Measurements from ENCODE around the gene HTRA3.

HTRA3 gene

DNA sequence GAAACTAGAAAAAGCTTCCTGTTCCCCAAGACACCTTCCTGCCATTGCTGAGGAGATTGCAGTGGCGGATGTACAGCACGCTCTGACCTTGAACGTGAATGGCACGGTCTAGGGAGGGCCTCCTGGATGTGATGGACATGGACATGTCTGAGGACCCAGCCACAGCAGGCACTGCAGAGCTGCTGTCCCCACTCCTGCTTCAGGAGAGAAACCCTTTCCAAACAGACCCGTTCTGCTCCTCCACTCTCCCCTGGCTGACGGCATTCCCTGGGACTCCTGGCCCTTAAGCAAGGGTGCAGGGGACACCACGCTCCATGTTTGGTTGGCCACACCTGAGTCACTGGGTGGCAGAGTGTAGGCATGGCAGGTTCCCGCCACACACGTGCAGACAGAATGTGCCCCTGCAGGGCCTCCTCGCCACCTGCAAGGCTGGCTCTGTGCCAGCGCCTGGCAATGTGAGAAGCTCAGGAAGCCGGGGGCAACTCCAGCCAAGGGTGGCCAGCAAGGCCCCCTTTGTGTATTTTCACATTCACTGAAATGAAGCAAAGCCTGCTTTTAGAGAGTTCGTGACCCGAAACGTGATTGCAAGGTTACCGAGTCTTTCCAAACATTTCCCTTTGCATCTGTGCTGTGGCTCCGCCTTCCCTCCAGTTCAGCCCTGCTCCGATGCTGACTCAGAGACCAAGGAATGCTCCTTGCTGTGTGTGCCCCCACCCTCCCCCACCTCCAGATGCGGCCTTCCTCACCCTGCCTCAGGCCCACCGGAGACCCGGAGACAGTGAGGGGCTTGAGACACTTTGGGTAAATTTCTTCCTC, 46.1 kb downstream of the HTRA3 start:
- H3K27me3 Mint-ChIP-seq (ENCODE audit: low read depth), result peaks cover 6% of the 10 kb centered on the region
- H3K4me3 Mint-ChIP-seq, result peak overlapping the region in 2 of 3 experiments; percentile 17 to 40
- peaks cover 3% of the 10 kb centered on the region for H3K36me3 Mint-ChIP-seq (ENCODE audit: low read depth)
- peaks cover 46% of the 10 kb centered on the region for H3K4me1 Mint-ChIP-seq
- H3K9me3 Mint-ChIP-seq, result peaks cover 22% of the 10 kb centered on the region
- TF ChIP-seq, protein P1, sequence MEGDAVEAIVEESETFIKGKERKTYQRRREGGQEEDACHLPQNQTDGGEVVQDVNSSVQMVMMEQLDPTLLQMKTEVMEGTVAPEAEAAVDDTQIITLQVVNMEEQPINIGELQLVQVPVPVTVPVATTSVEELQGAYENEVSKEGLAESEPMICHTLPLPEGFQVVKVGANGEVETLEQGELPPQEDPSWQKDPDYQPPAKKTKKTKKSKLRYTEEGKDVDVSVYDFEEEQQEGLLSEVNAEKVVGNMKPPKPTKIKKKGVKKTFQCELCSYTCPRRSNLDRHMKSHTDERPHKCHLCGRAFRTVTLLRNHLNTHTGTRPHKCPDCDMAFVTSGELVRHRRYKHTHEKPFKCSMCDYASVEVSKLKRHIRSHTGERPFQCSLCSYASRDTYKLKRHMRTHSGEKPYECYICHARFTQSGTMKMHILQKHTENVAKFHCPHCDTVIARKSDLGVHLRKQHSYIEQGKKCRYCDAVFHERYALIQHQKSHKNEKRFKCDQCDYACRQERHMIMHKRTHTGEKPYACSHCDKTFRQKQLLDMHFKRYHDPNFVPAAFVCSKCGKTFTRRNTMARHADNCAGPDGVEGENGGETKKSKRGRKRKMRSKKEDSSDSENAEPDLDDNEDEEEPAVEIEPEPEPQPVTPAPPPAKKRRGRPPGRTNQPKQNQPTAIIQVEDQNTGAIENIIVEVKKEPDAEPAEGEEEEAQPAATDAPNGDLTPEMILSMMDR (IDR thresholded peaks at IDR 0.05; ENCODE audit: unreplicated experiment in 3 of 3), result no peak
- H3K27ac Mint-ChIP-seq, result peak overlapping the region; percentile 58 to 95 (median 80)

DNA sequence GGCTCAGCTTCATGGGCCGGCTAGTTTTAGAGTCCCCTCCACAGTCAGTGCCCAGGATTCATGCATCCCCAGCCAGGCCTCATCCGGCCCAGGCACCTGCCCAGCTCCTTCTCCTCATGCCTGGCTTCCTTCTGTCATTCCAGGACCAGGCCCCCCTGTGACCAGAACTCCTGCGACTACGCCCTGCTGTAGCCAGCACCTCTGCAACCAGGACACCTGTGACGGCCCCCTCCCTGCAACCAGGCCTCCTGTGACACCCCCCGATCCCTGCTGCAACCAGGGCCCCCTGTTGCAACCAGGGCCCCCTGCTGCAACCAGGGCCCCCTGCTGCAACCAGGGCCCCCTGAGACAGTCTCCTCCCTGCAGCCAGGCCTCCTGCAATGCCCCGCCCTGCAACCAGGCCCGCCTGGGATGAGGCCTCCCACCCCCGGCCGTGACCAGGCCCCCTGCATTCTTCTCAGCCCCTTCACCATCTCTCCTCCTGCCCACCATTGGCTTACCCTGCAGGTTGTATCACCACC, 46.8 kb downstream of the HTRA3 start:
- peaks cover 3% of the 10 kb centered on the region for H3K36me3 Mint-ChIP-seq (ENCODE audit: low read depth)
- TF ChIP-seq, protein P1 (IDR thresholded peaks at IDR 0.05; ENCODE audit: unreplicated experiment in 3 of 3), result no peak
- peak overlapping the region; percentile 58 to 95 (median 80) for H3K27ac Mint-ChIP-seq
- H3K9me3 Mint-ChIP-seq, result peaks cover 22% of the 10 kb centered on the region
- peaks cover 2% of the 10 kb centered on the region for H3K27me3 Mint-ChIP-seq (ENCODE audit: low read depth)
- peak overlapping the region in 2 of 3 experiments; percentile 17 to 40 for H3K4me3 Mint-ChIP-seq
- H3K4me1 Mint-ChIP-seq, result peaks cover 46% of the 10 kb centered on the region

DNA sequence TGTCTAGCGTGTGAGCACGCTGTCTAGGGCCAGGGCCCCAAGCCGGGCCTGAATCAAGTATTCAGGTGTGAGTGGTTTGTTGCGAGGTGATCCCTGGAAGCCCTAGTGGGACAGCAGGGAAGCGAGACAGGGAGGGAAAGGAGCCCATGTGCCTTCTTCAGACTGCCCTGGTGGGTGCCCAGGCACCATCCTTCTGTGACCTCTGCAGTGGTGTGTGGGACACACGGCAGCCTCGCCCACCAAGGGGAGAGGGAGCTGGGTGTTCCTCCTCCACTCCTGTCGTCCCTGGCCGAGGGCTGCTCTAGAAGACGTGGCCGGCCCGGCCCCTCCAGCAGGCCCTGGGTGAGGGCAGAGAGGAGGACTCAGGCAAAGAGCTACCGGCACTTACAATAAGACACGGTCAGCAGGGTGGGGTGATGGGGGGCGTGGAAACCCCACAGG, 47.4 kb downstream of the HTRA3 start:
- H3K4me3 Mint-ChIP-seq, result no peak overlapping the region
- H3K27ac Mint-ChIP-seq, result peak overlapping the region; percentile 58 to 80 (median 63)
- peaks cover 3% of the 10 kb centered on the region for H3K36me3 Mint-ChIP-seq (ENCODE audit: low read depth)
- TF ChIP-seq, protein P1 (IDR thresholded peaks at IDR 0.05; ENCODE audit: unreplicated experiment in 3 of 3), result no peak
- H3K4me1 Mint-ChIP-seq, result peaks cover 46% of the 10 kb centered on the region
- peaks cover 22% of the 10 kb centered on the region for H3K9me3 Mint-ChIP-seq
- no peaks in the 10 kb centered on the region for H3K27me3 Mint-ChIP-seq (ENCODE audit: low read depth)

DNA sequence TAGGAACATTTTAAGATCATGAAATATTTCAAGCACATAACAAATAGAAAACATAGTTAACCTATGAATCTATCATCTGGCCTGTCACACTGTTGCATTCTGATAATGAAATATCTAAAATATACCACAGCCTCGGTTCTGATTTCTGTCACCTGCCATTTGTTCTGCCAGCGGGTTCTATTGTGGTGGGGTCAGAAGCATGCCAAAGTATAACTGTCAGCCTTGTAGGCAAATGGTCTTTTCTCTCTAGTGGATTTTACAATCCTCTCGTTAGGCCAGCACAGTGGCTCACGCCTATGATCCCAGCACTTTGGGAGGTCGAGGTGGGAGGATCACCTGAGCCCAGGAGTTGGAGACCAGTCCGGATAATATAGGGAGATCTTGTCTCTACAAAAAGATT, 47.9 kb downstream of the HTRA3 start:
- TF ChIP-seq, protein P1 (IDR thresholded peaks at IDR 0.05; ENCODE audit: unreplicated experiment in 3 of 3), result no peak
- Mint-ChIP-seq H3K4me3 (no peak overlapping the region), H3K27ac (peak overlapping the region in 1 of 3 experiments; percentile 58), H3K36me3 (ENCODE audit: low read depth) (peaks cover 3% of the 10 kb centered on the region), H3K27me3 (ENCODE audit: low read depth) (no peaks in the 10 kb centered on the region), H3K4me1 (peaks cover 46% of the 10 kb centered on the region), H3K9me3 (peaks cover 22% of the 10 kb centered on the region)

DNA sequence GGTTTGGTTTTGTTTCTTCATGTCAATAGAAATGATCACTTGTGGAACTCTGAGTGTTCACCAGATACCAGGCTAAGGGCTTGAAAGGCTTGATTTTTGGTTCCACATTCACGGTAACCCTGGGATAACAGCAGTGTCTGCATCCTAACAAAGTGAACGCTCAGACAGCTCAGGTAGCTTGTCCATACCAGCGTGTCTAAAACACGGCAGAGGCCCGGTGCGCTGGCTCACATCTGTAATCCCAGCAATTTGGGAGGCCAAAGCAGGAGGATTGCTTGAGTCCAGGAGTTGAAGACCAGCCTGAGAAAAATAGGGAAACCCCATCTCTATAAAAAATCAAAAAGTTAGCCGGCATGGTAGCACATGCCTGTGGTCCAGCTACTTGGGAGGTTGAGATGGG, 49.0 kb downstream of the HTRA3 start:
- H3K27me3 Mint-ChIP-seq (ENCODE audit: low read depth), result no peaks in the 10 kb centered on the region
- H3K4me3 Mint-ChIP-seq, result no peak overlapping the region
- TF ChIP-seq, protein P1 (IDR thresholded peaks at IDR 0.05; ENCODE audit: unreplicated experiment in 3 of 3), result no peak
- peaks cover 46% of the 10 kb centered on the region for H3K4me1 Mint-ChIP-seq
- peaks cover 3% of the 10 kb centered on the region for H3K36me3 Mint-ChIP-seq (ENCODE audit: low read depth)
- peak overlapping the region in 2 of 3 experiments; percentile 58 to 72 for H3K27ac Mint-ChIP-seq
- peaks cover 16% of the 10 kb centered on the region for H3K9me3 Mint-ChIP-seq

All from nephron (organoid).